GM03348 (cell line): ENCODE measurements around the gene PARD6B.
"Not testable (repeated sequence)": the region's sequence is repeated elsewhere in the genome, so short reads cannot be mapped to it uniquely, and the experiment has no call there.

Experiments used
- DNase-seq: peaks from one replicate; pipeline ENCODE4 v3.0.0; 2012; ENCODE audit warnings: low spot score

The PARD6B gene

DNA sequence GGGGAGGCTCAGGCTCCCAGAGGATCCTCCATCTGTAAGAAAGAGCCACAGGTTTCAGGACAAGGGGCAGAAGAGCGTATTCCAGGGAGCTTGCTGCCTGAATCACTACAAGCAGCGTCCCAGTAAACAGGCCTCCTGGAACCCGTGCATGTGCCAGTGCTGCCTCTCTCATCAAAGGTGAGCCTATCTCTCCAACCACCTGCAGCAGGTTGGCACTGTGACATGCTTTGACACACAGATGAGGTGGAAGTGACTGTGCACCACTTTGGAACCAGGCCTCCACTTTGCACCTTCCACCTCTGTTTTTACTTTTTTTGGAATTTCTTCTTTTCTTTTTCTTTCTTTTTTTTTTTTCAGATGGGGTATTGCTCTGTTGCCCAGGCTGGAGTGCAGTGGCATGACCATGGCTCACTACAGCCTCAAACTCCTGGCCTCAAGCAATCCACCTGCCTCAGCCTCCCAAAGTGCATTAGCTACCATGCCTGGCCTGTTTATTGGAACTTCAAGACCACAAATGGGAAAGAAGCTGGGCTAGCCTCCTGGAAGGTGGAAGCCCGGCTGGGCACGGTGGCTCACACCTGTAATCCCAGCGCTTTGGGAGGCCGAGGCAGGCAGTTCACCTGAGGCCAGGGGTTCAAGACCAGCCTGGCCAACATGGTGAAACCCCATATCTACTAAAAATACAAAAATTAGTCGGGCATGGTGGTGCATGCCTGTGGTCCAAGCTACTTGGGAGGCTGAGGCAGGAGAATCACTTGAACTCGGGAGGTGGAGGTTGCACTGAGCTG, 27.5 kb upstream of the PARD6B start:
- not testable (repeated sequence) for DNase-seq

- DNase-seq, result no peak
Observed at GRCh38 chr20:50704514-50704913, 26.9 kb upstream of the PARD6B start.

DNA sequence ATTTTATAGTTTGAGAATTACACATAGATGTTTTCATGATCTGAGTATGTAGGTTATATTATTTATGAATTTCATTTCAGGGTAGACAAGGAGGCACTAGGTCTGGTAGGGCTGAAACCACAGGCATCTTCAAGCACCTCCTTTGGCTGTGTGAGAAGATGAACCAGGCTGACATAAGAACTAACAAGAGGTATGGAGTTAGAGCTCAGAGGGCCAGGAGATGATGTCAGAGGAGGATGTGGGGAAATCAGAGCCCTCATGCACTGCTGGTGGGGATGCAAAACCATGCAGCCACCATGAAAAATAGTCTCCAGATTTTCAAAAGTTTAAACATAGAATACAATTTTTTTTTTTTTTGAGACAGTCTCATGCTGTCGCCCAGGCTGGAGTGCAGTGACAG, 26.4 kb upstream of the PARD6B start:
- DNase-seq, result peak; percentile 37

DNA sequence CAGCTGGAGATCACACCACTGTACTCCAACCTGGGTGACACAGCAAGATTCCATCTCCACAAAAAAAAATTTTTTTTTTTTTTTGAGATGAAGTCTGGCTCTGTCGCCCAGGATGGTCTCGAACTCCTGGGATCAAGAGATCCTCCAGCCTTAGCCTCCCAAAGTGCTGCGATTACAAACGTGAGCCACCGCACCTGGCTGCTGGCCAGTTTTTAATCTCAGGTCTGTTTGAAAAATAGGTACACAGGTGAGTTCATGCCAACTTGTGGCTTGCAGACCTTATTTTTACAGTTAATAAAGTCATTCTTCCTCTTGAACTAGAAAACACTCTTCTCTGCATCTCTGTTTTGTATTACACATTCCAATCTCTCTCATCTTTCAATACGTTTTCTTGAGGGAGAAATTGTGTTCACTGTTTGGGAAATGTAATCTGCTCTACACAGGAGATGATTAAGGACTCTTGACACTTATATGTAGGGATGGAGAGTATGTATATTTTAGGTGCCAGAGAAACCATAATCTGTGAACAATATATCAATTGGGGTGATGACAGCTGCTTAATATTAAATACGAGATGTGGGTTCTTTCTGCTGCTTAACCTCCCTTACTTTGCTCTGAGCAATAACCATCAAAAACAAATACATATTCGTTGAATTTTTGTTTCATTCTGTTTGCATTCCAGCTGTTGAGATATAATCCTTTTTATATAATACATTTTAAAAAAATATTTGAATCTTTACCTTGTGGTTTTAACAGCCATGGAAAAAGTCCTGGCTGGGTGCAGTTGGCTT, 22.3 kb upstream of the PARD6B start:
- no peak for DNase-seq

DNA sequence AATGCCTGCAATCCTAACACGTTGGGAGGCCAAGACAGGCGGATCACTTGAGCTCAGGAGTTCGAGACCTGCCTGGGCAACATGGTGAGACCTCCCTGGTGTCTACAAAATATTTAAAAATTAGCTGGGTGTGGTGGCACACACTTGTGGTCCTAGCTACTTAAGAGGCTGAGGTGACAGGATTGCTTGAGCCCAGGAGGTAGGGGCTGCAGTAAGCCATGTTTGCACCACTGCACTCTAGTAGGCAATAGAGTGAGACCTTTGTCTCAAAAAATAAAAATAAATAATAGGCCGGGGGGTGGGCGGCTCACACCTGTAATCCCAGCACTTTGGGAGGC, 21.8 kb upstream of the PARD6B start:
- DNase-seq, result no peak

DNA sequence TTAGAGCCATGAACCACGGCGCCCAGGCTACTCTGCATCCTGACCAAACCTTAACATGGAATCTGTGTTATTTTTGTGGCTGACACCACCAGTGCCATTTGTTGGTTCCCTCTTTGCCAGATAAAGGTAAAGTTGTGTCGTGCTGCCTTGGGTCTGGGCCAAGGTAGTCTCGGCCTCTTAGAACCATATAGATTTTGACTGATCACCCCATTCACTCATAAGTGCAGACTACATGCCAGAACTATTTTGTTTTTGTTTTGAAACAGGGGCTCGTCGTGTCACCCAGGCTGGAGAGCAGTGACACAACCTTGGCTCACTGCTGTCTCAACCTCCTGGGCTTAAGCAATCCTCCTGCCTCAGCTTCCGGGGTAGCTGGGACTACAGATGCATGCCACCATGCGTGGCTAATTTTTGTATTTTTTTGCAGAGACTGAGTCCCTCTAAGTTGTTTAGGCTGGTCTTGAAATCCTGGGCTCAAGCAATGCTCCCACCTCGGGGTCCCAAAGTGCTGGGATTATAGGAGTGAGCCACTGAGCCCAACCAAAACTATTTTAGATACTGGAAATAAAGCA, 20.8 kb upstream of the PARD6B start:
- no peak for DNase-seq

DNA sequence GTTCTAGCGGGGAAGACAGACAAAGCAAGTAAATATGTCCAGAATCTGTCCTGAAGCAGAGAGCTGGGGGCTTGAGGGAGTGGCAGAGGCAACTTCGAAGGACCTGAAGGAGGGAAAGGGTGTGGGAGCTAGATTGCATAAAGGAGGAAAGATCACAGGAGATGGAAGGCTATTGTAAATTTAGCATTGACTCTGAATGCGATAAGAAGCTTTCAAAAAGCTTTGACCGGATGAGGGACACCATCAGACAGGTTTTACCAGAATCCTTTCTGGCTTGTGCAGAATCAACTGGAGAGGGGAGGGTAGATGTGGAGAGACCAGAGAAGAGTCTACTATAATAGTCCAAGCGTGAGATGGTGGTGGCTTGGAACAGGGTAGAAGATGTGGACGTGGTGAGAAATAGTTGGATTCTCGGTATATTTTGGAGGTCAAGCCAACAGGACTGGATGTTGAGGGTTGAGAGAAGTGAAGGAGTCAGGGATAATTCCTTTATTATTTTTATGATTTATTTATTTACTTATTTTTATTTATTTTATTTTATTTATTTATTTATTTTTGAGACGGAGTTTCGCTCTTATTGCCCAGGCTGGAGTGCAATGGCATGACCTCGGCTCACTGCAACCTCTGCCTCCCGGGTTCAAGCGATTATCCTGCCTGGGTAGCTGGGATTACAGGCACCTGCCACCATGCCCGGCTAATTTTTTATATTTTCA, 20.1 kb upstream of the PARD6B start:
- no peak for DNase-seq

DNA sequence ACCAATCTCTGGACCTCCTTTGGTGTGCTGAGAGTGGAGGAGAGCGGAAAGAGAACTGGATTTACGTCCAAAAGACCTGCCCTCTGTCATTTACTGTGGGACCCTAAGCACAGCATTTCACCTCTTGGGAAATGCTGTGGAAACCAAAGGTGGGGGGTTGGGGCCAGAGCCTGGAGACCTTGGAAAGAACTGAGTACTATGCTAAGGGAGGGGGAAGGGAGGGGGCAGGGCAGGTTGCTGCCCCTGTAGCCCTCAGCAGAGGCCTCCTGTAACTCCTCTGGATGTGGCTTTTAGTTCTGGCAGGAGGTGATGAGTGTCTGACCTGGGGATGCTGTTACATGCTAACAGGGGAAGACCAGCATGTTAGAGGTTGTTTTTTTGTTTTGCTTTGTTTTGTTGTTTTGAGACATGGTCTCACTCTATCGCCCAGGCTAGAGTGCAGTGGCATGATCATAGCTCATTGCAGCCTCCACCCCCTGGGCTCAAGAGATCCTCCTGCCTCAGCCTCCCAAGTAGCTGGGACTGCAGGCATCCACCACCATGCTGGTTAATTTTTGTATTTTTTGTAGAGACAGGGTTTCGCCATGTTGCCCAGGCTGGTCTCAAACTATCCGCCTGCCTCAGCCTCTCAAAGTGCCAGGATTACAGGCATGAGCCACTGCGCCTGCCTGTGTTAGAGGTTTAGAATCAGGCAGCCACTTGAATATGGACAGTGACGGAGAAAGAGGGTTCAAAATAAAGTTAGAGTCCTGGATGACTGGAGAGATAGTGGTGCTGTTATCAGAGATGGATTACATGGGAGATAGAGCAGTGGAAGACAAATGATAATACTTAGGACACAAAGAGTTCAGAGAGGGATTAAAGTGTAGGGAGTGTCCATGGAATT, 18.4 kb upstream of the PARD6B start:
- DNase-seq, result no peak

- DNase-seq, result peak; percentile 66
Observed at GRCh38 chr20:50713657-50714101, 17.7 kb upstream of the PARD6B start.

- DNase-seq, result not testable (repeated sequence)
Observed at GRCh38 chr20:50714426-50714825, 17.0 kb upstream of the PARD6B start.

GRCh38 chr20:50715694-50716093, 15.7 kb upstream of the PARD6B start:
- no peak for DNase-seq

DNA sequence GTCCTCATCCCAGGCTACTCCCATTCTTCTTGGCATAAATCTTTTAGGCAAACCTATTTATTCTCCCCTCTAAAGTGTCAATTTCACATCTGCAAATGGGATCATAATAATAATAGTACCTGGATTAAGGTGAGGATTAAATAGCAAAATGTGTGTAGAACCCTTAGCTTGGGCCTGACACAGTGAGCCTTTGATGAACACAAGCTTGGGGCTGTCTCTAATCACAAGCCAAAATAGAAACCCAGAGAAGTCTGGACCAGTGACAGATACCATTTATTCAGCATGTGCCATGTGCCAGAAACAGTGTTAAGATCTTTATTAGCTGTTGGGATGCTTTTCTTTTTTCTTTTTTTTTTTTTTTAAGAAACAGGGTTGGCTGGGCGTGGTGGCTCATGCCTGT, 14.9 kb upstream of the PARD6B start:
- DNase-seq, result no peak

DNA sequence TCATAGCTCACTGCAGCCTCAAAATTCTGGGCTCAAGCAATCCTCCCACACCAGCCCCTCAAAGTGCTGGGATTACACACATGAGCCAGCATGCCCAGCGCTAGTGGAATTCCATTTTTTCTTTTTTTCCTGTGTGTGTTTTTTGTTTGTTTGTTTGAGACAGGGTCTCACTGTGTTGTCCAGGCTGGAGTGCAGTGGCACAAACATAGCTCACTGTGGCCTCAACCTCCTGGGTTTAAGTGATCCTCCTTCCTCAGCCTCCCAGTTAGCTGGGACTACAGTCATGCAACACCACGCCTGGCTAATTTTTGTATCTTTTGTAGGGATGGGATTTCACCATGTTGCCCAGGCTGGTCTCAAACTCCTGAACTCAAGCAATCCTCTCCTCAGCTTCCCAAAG, 14.1 kb upstream of the PARD6B start:
- no peak for DNase-seq

- no peak for DNase-seq
Observed at GRCh38 chr20:50717974-50718761, 13.2 kb upstream of the PARD6B start.

GRCh38 chr20:50719328-50719727, 12.1 kb upstream of the PARD6B start:
- no peak for DNase-seq

- DNase-seq, result no peak
Observed at GRCh38 chr20:50720026-50720425, 11.4 kb upstream of the PARD6B start.

- no peak for DNase-seq
Observed at GRCh38 chr20:50720582-50720981, 10.8 kb upstream of the PARD6B start.

DNA sequence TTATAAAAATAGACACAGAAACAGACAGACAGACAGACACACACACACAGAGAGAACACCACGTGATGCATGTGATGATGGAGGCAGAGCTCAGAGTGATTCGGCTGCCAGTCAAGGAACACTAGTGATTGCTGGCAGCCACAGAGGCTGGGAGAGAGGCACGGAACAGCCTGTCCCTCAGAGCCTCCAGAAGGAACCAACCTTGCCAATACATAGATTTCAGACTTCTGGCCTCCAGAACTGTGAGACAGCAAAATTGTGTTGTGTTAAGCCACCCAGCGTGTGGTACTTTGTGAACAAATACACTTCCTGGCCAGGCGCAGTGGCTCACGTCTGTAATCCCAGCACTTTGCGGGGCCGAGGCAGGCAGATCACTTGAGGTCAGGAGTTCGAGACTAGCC, 9.5 kb upstream of the PARD6B start:
- DNase-seq, result no peak

- no peak for DNase-seq
Observed at GRCh38 chr20:50722424-50723155, 8.8 kb upstream of the PARD6B start.

DNA sequence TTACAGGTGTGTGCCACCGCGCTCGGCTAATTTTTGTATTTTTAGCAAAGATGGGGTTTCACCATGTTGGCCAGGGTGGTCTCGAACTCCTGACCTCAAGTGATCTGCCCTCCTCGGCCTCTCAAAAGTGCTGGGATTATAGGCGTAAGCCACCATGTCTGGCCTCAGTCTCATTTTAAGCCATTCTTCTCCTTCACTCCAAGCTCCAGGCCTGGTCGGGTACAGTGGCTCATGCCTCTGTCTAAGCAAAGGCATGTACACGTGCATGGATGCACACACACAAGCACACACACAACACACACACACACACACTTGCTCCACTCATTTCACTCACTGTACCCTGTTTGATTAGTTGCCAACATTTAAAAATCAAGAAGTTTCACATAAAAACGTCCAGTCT, 7.7 kb upstream of the PARD6B start:
- DNase-seq, result no peak
